ENCODE data around the gene OTOG. TPM values are rescaled to one million over a fixed set of nuclear protein-coding genes. Genes with fewer than 3 reads are reported as not detected.

The OTOG gene
- total RNA-seq, 1 experiment from 2014 or later = 0.35 TPM

GRCh38 chr11:17668166-17668565 is 121.1 kb downstream of the OTOG start:
- H3K27me3 ChIP-seq (ENCODE audit: insufficient read depth, low read length) = no peaks in the 10 kb centered on the region
- Mint-ChIP-seq H3K4me3 (no peak overlapping the region), H3K27me3 (ENCODE audit: low read depth) (peaks cover 44% of the 10 kb centered on the region), H3K4me1 (no peaks in the 10 kb centered on the region), H3K36me3 (ENCODE audit: insufficient read depth in 1 of 3, low read depth in 3 of 3) (no peaks in the 10 kb centered on the region), H3K27ac (no peak overlapping the region), H3K9me3 (no peaks in the 10 kb centered on the region; a peak in 1 of 5 replicates)
- no peak overlapping the region for H2BK120ac ChIP-seq (ENCODE audit: low read depth, low read length, poor library complexity, severe bottlenecking)
- H3K79me2 ChIP-seq (ENCODE audit: insufficient read depth, low read length) = no peaks in the 10 kb centered on the region
- no peak overlapping the region for H2BK20ac ChIP-seq (ENCODE audit: low read depth, low read length, poor library complexity, severe bottlenecking)
- no peaks in the 10 kb centered on the region for H3K9me3 ChIP-seq (ENCODE audit: control insufficient read depth, low read depth, low read length)
- H3K14ac ChIP-seq (ENCODE audit: insufficient read depth, low read length) = no peak overlapping the region
- H3K23ac ChIP-seq (ENCODE audit: insufficient read length, low read depth, low read length) = no peak overlapping the region
- DNase-seq = no peak
- H2AK5ac ChIP-seq (ENCODE audit: insufficient read length, low read length) = no peak overlapping the region
- H3K56ac ChIP-seq (ENCODE audit: insufficient read length, low read depth, low read length) = no peak overlapping the region
- H3K4ac ChIP-seq (ENCODE audit: low read depth, low read length) = no peak overlapping the region
- no peak overlapping the region for H3K18ac ChIP-seq (ENCODE audit: insufficient read length, low read depth, low read length)
- H3K4me1 ChIP-seq (ENCODE audit: insufficient read depth, low read length) = no peaks in the 10 kb centered on the region
- H3K27ac ChIP-seq (ENCODE audit: insufficient read length, low read depth, low read length) = no peak overlapping the region
- H2AFZ ChIP-seq (ENCODE audit: low read length) = no peak overlapping the region
- TF ChIP-seq CTCF (conservative IDR thresholded peaks at IDR 0.05) = no peak
- H3K79me1 ChIP-seq (ENCODE audit: insufficient read depth, low read depth, low read length, poor library complexity, severe bottlenecking) = no peaks in the 10 kb centered on the region
- H3K4me2 ChIP-seq (ENCODE audit: insufficient read depth, insufficient read length, low read length) = no peak overlapping the region
- H2BK15ac ChIP-seq (ENCODE audit: low read depth, low read length) = no peak overlapping the region
- no peak overlapping the region for H3T11ph ChIP-seq (ENCODE audit: low read length)
- H4K91ac ChIP-seq (ENCODE audit: insufficient read length, low read depth, low read length) = no peak overlapping the region
- H3K9ac ChIP-seq (ENCODE audit: extremely low read depth, insufficient read length, low read length) = no peak overlapping the region
- H4K20me1 ChIP-seq (ENCODE audit: control insufficient read depth, insufficient read depth, insufficient read length) = no peaks in the 10 kb centered on the region
- H3K23me2 ChIP-seq (ENCODE audit: insufficient read length, low read depth, low read length, poor library complexity, severe bottlenecking) = no peaks in the 10 kb centered on the region
- H2BK12ac ChIP-seq (ENCODE audit: insufficient read length, low read depth, low read length) = no peak overlapping the region
- no peak overlapping the region for H4K8ac ChIP-seq (replicated peaks; ENCODE audit: insufficient read length, low read depth, low read length)
- no peak overlapping the region for H4K5ac ChIP-seq (ENCODE audit: insufficient read length, low read depth, low read length)
- H2BK5ac ChIP-seq (ENCODE audit: insufficient read length, low read length) = no peak overlapping the region
